H1 (cell line): ENCODE data around the gene RPS6KA2. TPM values are rescaled to one million over a fixed set of nuclear protein-coding genes. Genes with fewer than 3 reads are reported as not detected.

ENCODE experiments used
- CTCF ChIA-PET: fragments of 300-600 bp; sonication (Branson Sonifier 250); formaldehyde crosslinking; loops from one replicate; lab custom pipeline; 2021; ENCODE audit not compliant: partially characterized antibody; lab: Charles Lee
- POLR2A ChIA-PET: fragments of 300-600 bp; sonication (Branson Sonifier 250); formaldehyde crosslinking; loops from one replicate; lab custom pipeline; 2021; ENCODE audit warnings: inconsistent platforms; ENCODE audit not compliant: partially characterized antibody; lab: Charles Lee
- DNase-seq, 2 experiments: peaks; one replicate each; pipeline versions ENCODE4 v3.0.0 to v3.0.0-alpha.2; 2010 to 2022; ENCODE audit warnings: low spot score in 2 of 2, low read depth in 1 of 2, mixed read lengths in 1 of 2
- FAIRE-seq: peaks from 2 replicates; lab custom pipeline; 2011; peaks lifted over from hg19 to GRCh38; lab: Jason Lieb, UNC
- H2AFZ ChIP-seq: 2 replicates; pipeline ENCODE4 v1.8.1; 2012; ENCODE audit warnings: low read length, inconsistent platforms
- H2AK5ac ChIP-seq: 2 replicates; pipeline ENCODE4 v1.6.1; 2013; ENCODE audit warnings: low read depth, low read length
- H2BK120ac ChIP-seq: replicated peaks from 2 replicates; pipeline ENCODE3; 2013; ENCODE audit warnings: low read depth, low read length, inconsistent platforms
- H2BK12ac ChIP-seq: 2 replicates; pipeline ENCODE4 v1.6.1; 2013; ENCODE audit warnings: low read depth, low read length
- H2BK15ac ChIP-seq: 2 replicates; pipeline ENCODE4 v1.6.1; 2013; ENCODE audit warnings: low read length
- H2BK20ac ChIP-seq: 2 replicates; pipeline ENCODE4 v1.6.1; 2013; ENCODE audit warnings: low read length
- H2BK5ac ChIP-seq: 2 replicates; pipeline ENCODE4 v1.6.1; 2013; ENCODE audit warnings: low read depth, low read length
- H3K14ac ChIP-seq: 2 replicates; pipeline ENCODE4 v1.6.1; 2013; ENCODE audit warnings: inconsistent platforms; ENCODE audit not compliant: insufficient read length
- H3K18ac ChIP-seq: 2 replicates; pipeline ENCODE4 v1.6.1; 2013; ENCODE audit warnings: low read length; ENCODE audit errors: extremely low read depth
- H3K23ac ChIP-seq: 2 replicates; pipeline ENCODE4 v1.6.1; 2013; ENCODE audit warnings: inconsistent platforms; ENCODE audit not compliant: insufficient read length
- H3K23me2 ChIP-seq: 2 replicates; pipeline ENCODE4 v1.6.1; 2013; ENCODE audit warnings: low read depth, low read length
- H3K27ac ChIP-seq: 2 replicates; pipeline ENCODE4 v1.6.1; 2011; ENCODE audit warnings: low read depth, low read length, inconsistent platforms
- H3K27me3 ChIP-seq, 4 experiments: replicated peaks in 1 of 4; 1 replicate in 1 of 4; 2 replicates in 3 of 4; pipeline versions ENCODE4 v1.6.1 to v1.8.1; 2011 to 2013; ENCODE audit warnings: low read length in 3 of 4, mild to moderate bottlenecking in 3 of 4, inconsistent platforms in 2 of 4, mixed read lengths in 2 of 4, moderate library complexity in 1 of 4; ENCODE audit not compliant: control insufficient read depth in 3 of 4, insufficient read depth in 3 of 4; ENCODE audit errors: extremely low read depth in 1 of 4
- H3K36me3 ChIP-seq, 4 experiments: 2 replicates each; pipeline versions ENCODE4 v1.6.1 to v1.8.1; 2011 to 2013; ENCODE audit warnings: mild to moderate bottlenecking in 4 of 4, low read length in 3 of 4, moderate library complexity in 2 of 4, control low read depth in 1 of 4, inconsistent platforms in 1 of 4; ENCODE audit not compliant: insufficient read depth in 4 of 4, control insufficient read depth in 2 of 4
- H3K4ac ChIP-seq: replicated peaks from 2 replicates; pipeline ENCODE3; 2013; ENCODE audit warnings: low read length, low read depth, mixed read lengths, inconsistent platforms; ENCODE audit not compliant: insufficient read length
- H3K4me1 ChIP-seq, 4 experiments: replicated peaks in 1 of 4; 1 replicate in 1 of 4; 2 replicates in 3 of 4; pipeline versions ENCODE4 v1.6.1 to v1.8.1; 2011 to 2013; ENCODE audit warnings: low read length in 3 of 4, inconsistent platforms in 2 of 4, mixed read lengths in 1 of 4; ENCODE audit not compliant: insufficient read depth in 4 of 4, control insufficient read depth in 3 of 4
- H3K4me2 ChIP-seq, 2 experiments: 2 replicates each; pipeline versions ENCODE4 v1.6.1 to v1.8.1; 2011 to 2013; ENCODE audit warnings: low read depth in 2 of 2, low read length in 2 of 2, control low read depth in 1 of 2, inconsistent platforms in 1 of 2, mild to moderate bottlenecking in 1 of 2; ENCODE audit not compliant: insufficient read depth in 1 of 2
- H3K4me3 ChIP-seq, 4 experiments: fragments of 200-600, 300-600 bp in 1 of 4; sonication (generic), shearing (Covaris generic), sonication (Bioruptor Twin) in 1 of 4; 2 replicates each; pipeline versions ENCODE4 v1.5.1 to v1.8.1; 2011 to 2016; ENCODE audit warnings: low read length in 4 of 4, low read depth in 3 of 4, control low read depth in 2 of 4, inconsistent platforms in 2 of 4, mild to moderate bottlenecking in 2 of 4, mixed read lengths in 1 of 4, moderate library complexity in 1 of 4; ENCODE audit not compliant: insufficient read depth in 2 of 4; ENCODE audit errors: extremely low read depth in 1 of 4
- H3K56ac ChIP-seq: replicated peaks from 2 replicates; pipeline ENCODE3; 2013; ENCODE audit warnings: low read depth, mild to moderate bottlenecking, mixed read lengths, low read length, inconsistent platforms; ENCODE audit not compliant: insufficient read length
- H3K79me1 ChIP-seq: 2 replicates; pipeline ENCODE4 v1.6.1; 2013; ENCODE audit warnings: low read depth, low read length, control low read depth
- H3K79me2 ChIP-seq, 2 experiments: 2 replicates each; pipeline versions ENCODE4 v1.6.1 to v1.8.1; 2012 to 2013; ENCODE audit warnings: low read length in 2 of 2, mild to moderate bottlenecking in 2 of 2, inconsistent platforms in 1 of 2; ENCODE audit not compliant: insufficient read depth in 2 of 2, control insufficient read depth in 1 of 2
- H3K9ac ChIP-seq, 4 experiments: replicated peaks in 1 of 4; 1 replicate in 1 of 4; 2 replicates in 3 of 4; pipeline versions ENCODE4 v1.6.1 to v1.8.1; 2011 to 2013; ENCODE audit warnings: low read depth in 3 of 4, low read length in 3 of 4, control low read depth in 2 of 4, mild to moderate bottlenecking in 2 of 4, moderate library complexity in 2 of 4, inconsistent platforms in 1 of 4; ENCODE audit errors: extremely low read depth in 1 of 4
- H3K9me3 ChIP-seq, 2 experiments: 2 replicates each; pipeline versions ENCODE4 v1.6.1 to v1.8.1; 2012 to 2013; ENCODE audit warnings: mild to moderate bottlenecking in 2 of 2, moderate library complexity in 2 of 2, control low read depth in 1 of 2, inconsistent platforms in 1 of 2, low read depth in 1 of 2, low read length in 1 of 2, mixed read lengths in 1 of 2; ENCODE audit not compliant: insufficient read depth in 2 of 2
- H4K20me1 ChIP-seq, 2 experiments: replicated peaks in 1 of 2; 2 replicates each; pipeline versions ENCODE3 to v1.8.1; 2011 to 2013; ENCODE audit warnings: inconsistent platforms in 2 of 2, low read length in 2 of 2, mild to moderate bottlenecking in 1 of 2; ENCODE audit not compliant: insufficient read depth in 2 of 2, control insufficient read depth in 1 of 2
- H4K5ac ChIP-seq: 2 replicates; pipeline ENCODE4 v1.6.1; 2013; ENCODE audit warnings: low read length, low read depth, mixed read lengths, inconsistent platforms; ENCODE audit not compliant: insufficient read length
- H4K8ac ChIP-seq: 2 replicates; pipeline ENCODE4 v1.8.0; 2013; ENCODE audit warnings: mild to moderate bottlenecking, moderate library complexity, low read length, inconsistent platforms; ENCODE audit not compliant: insufficient read depth; ENCODE audit errors: extremely low read depth
- H4K91ac ChIP-seq: replicated peaks from 2 replicates; pipeline ENCODE3; 2013; ENCODE audit warnings: low read length, mixed read lengths, inconsistent platforms; ENCODE audit not compliant: insufficient read length
- HDAC6 ChIP-seq: IDR thresholded peaks from one replicate; pipeline ENCODE4 v1.7.1; 2012; ENCODE audit warnings: low read depth, mild to moderate bottlenecking, inconsistent platforms, low read length, moderate library complexity
- SUZ12 ChIP-seq: fragments of 200-600 bp; sonication (generic); IDR thresholded peaks from 2 replicates; pipeline ENCODE4 v1.6.1; 2012; ENCODE audit warnings: mild to moderate bottlenecking, inconsistent platforms, low read length, moderate library complexity, mixed read lengths
- whole genome bisulfite sequencing, 2 experiments: shearing (Covaris generic) in 1 of 2; methylation state at CpG; one replicate each; pipeline versions ENCODE4 v1.1.6 to v1.1.7; 2013 to 2015; ENCODE audit warnings: low lambda C conversion rate in 2 of 2, mixed read lengths in 2 of 2, inconsistent platforms in 1 of 2, low coverage in 1 of 2, missing lambda C conversion rate in 1 of 2; ENCODE audit not compliant: insufficient replicate concordance in 2 of 2, insufficient coverage in 1 of 2, insufficient read length in 1 of 2; ENCODE audit errors: extremely low coverage in 1 of 2, missing lambda C conversion rate in 1 of 2; 5-methylcytosine and 5-hydroxymethylcytosine counted together
- polyA plus RNA-seq, 7 experiments: library from polyadenylated mRNA; depleted of rRNA in 3 of 7; stranded (reverse) in 5 of 7; unstranded in 2 of 7; fragments of >200 nt in 5 of 7; fragments of 200-250 nt in 2 of 7; gene quantifications; 1 replicate in 5 of 7; 2 replicates in 1 of 7; 4 replicates in 1 of 7; pipeline versions ENCODE4 v1.2.1 to v1.2.3, GENCODE V29; 2011 to 2013; ENCODE audit warnings: missing spikeins in 2 of 7, mixed read lengths in 2 of 7
- total RNA-seq: library from RNA; stranded (reverse); fragmentation: NEBNext Ultra II Directional; extraction: Animal tissue kit (Norgen Biotek cat#: 25700); gene quantifications from 2 replicates; pipeline ENCODE4 v1.2.1, GENCODE V29; 2021

RPS6KA2 gene
- total and polyA plus RNA-seq, 2 of the 8 experiments (the other 6 are each of a cell fraction or from before 2014, with no cell fraction given): 8.8 to 25.7 TPM

DNA sequence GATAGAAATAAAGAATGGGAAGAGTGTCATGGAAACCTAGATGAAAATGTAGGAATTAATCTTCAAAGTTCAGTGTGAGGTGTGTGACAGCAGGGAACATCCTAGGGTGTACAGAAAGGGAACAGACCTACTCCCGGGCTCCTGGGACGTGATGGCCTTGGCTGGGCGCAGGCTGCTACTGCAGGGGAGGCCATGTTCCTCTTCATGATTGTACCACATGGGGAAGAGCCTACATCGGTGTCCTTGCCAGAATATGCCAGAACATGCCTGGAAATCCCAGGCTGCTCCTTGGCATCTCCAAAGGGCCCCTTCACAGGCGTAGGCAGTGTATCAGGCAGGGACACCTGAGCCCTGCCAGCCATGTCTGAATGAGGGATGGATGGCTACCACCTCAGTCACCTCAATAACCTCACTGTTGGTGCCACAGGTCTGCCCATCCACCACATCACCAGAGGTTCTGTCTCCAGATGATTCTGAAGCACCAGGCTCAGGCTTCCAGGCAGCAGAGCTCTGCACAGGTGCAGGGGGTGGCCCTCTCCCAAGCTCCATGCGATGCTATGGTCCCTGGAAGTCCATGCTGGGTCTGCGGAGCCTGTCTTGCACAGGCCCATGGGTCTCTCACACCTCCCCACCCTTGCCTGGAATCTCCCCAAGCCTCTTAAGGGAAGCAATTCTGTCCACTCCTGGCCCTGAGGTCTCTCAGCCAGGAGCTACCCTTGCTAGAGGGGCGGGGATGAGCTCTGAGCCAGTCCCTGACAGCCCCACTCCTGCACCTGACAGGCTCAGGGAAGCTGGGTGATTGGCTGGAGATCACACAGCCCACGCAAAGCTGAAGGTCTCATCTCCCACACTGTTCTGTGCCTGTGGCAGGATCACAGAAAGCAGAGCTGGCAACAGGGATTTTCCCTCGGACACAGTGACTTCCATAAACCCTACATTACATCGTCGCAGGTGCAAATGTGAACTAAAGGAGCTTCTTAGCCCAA lies 60.7 kb downstream of the RPS6KA2 start:
- Histone ChIP-seq H4K91ac (no peak overlapping the region), H2AK5ac (no peak overlapping the region), H2BK12ac (no peak overlapping the region), H3K9ac (no peak overlapping the region), H3K23ac (no peak overlapping the region), H3K56ac (no peak overlapping the region), H2BK20ac (no peak overlapping the region), H3K18ac (no peak overlapping the region), H3K4me1 (peaks cover 1 to 9% (median 4%) of the 10 kb centered on the region in 4 experiments; a peak in 4 of 7 replicates), H3K79me2 (peaks cover 0 to 14% of the 10 kb centered on the region in 2 experiments; a peak in 2 of 4 replicates), H4K8ac (no peak overlapping the region), H3K79me1 (peaks cover 5% of the 10 kb centered on the region; the same call in 1 of the 2 replicates), H3K27me3 (no peaks in the 10 kb centered on the region; a peak in 1 of 7 replicates), H3K23me2 (no peaks in the 10 kb centered on the region), H2BK120ac (no peak overlapping the region), H3K14ac (no peak overlapping the region), H3K4me3 (no peak overlapping the region), H3K4ac (no peak overlapping the region), H3K36me3 (no peaks in the 10 kb centered on the region), H4K20me1 (peaks cover 0 to 4% of the 10 kb centered on the region in 2 experiments), H2BK15ac (no peak overlapping the region), H3K9me3 (no peaks in the 10 kb centered on the region), H2BK5ac (no peak overlapping the region), H3K27ac (no peak overlapping the region), H2AFZ (no peak overlapping the region), H4K5ac (no peak overlapping the region), H3K4me2 (no peak overlapping the region)
- ChIA-PET CTCF (interaction anchor here (0.6 to 3.5 kb wide), 6 partner anchors 11 to 136 kb away, joined by 3 to 14 read pairs (median 3); no protein-coding TSS in a partner anchor), POLR2A (interaction anchor here (1.3 kb wide), 1 partner anchor 8 kb away, joined by 3 read pairs; no protein-coding TSS in a partner anchor)
- FAIRE-seq (no peak), DNase-seq (no peak)
- 95% methylated on average over 12 of the region's 12 CpGs; no CpG with 5 or more reads in 1 of the 2 experiments for WGBS, 2 experiments
- TF ChIP-seq SUZ12: no peak
- no peak for TF ChIP-seq HDAC6
